GF-D8 (cell line): ENCODE data around the gene DPF1.
"Not testable (repeated sequence)": the region's sequence is repeated elsewhere in the genome, so short reads cannot be mapped to it uniquely, and the experiment has no call there.

Source experiments
- DNase-seq: peaks from one replicate; lab custom pipeline; 2025; lab: John Stamatoyannopoulos, UW

Gene DPF1

GRCh38 chr19:38250821-38251563, 27.0 kb upstream of the DPF1 start:
- no peak for DNase-seq

- DNase-seq = no peak
These were observed 26.4 kb upstream of the DPF1 start for GRCh38 chr19:38250428-38250820.

- DNase-seq = no peak
These were observed 24.4 kb upstream of the DPF1 start for GRCh38 chr19:38248421-38248820.

GRCh38 chr19:38247734-38248268, 23.8 kb upstream of the DPF1 start:
- no peak for DNase-seq

GRCh38 chr19:38247126-38247525, 23.1 kb upstream of the DPF1 start:
- no peak for DNase-seq

GRCh38 chr19:38245826-38246498, 21.9 kb upstream of the DPF1 start:
- DNase-seq = no peak

- no peak for DNase-seq
These were observed 19.3 kb upstream of the DPF1 start for GRCh38 chr19:38243279-38243673.

GRCh38 chr19:38239816-38240215, 15.8 kb upstream of the DPF1 start:
- DNase-seq = no peak

GRCh38 chr19:38234615-38235014, 10.6 kb upstream of the DPF1 start:
- DNase-seq = no peak

GRCh38 chr19:38233740-38234251, 9.8 kb upstream of the DPF1 start:
- peak; percentile 27 for DNase-seq

- DNase-seq = no peak
These were observed 7.9 kb upstream of the DPF1 start for GRCh38 chr19:38231918-38232317.

- not testable (repeated sequence) for DNase-seq
These were observed 6.6 kb upstream of the DPF1 start for GRCh38 chr19:38230506-38231133.

- no peak for DNase-seq
These were observed 5.6 kb upstream of the DPF1 start for GRCh38 chr19:38229585-38230073.

GRCh38 chr19:38228491-38229439, 4.7 kb upstream of the DPF1 start:
- no peak for DNase-seq

- no peak for DNase-seq
These were observed 4.0 kb upstream of the DPF1 start for GRCh38 chr19:38228005-38228377.

GRCh38 chr19:38227287-38228004, 3.4 kb upstream of the DPF1 start:
- DNase-seq = no peak

- DNase-seq = not testable (repeated sequence)
These were observed 819 bp upstream of the DPF1 start for GRCh38 chr19:38224863-38225218.

GRCh38 chr19:38223617-38224013, 407 bp downstream of the DPF1 start:
- DNase-seq = no peak

GRCh38 chr19:38223119-38223523, 901 bp downstream of the DPF1 start:
- no peak for DNase-seq

- DNase-seq = no peak
These were observed 1.8 kb downstream of the DPF1 start for GRCh38 chr19:38221919-38222830.
